ENCODE measurements around the gene IL6R. TPM values are rescaled to one million over a fixed set of nuclear protein-coding genes. Genes with fewer than 3 reads are reported as not detected.

The IL6R gene
- total RNA-seq, 1 experiment from 2014 or later: 0.24 TPM

- DNase-seq (ENCODE audit: low read depth): no peak
Observed at GRCh38 chr1:154425172-154425571, 20.0 kb downstream of the IL6R start.

- DNase-seq (ENCODE audit: low read depth): no peak
Observed at GRCh38 chr1:154427173-154428139, 22.3 kb downstream of the IL6R start.

GRCh38 chr1:154429118-154429517 lies 24.0 kb downstream of the IL6R start:
- no peak for DNase-seq (ENCODE audit: low read depth)

GRCh38 chr1:154429841-154430611 lies 24.9 kb downstream of the IL6R start:
- no peak for DNase-seq (ENCODE audit: low read depth)

GRCh38 chr1:154430903-154431302 lies 25.8 kb downstream of the IL6R start:
- DNase-seq (ENCODE audit: low read depth): no peak

- DNase-seq (ENCODE audit: low read depth): peak; percentile 90
Observed at GRCh38 chr1:154431586-154432373, 26.6 kb downstream of the IL6R start.

GRCh38 chr1:154433161-154433764 lies 28.1 kb downstream of the IL6R start:
- no peak for DNase-seq (ENCODE audit: low read depth)

GRCh38 chr1:154434346-154435085 lies 29.4 kb downstream of the IL6R start:
- DNase-seq (ENCODE audit: low read depth): no peak

- no peak for DNase-seq (ENCODE audit: low read depth)
Observed at GRCh38 chr1:154435599-154436200, 30.6 kb downstream of the IL6R start.

- no peak for DNase-seq (ENCODE audit: low read depth)
Observed at GRCh38 chr1:154436433-154436832, 31.3 kb downstream of the IL6R start.

- no peak for DNase-seq (ENCODE audit: low read depth)
Observed at GRCh38 chr1:154440036-154440804, 35.1 kb downstream of the IL6R start.

- DNase-seq (ENCODE audit: low read depth): no peak
Observed at GRCh38 chr1:154441241-154441888, 36.2 kb downstream of the IL6R start.

GRCh38 chr1:154442006-154442740 lies 37.0 kb downstream of the IL6R start:
- DNase-seq (ENCODE audit: low read depth): peak; percentile 22

- DNase-seq (ENCODE audit: low read depth): no peak
Observed at GRCh38 chr1:154443274-154444013, 38.3 kb downstream of the IL6R start.

GRCh38 chr1:154445040-154445472 lies 39.9 kb downstream of the IL6R start:
- peak; percentile 76 for DNase-seq (ENCODE audit: low read depth)

GRCh38 chr1:154446292-154446691 lies 41.1 kb downstream of the IL6R start:
- DNase-seq (ENCODE audit: low read depth): peak; percentile 31

- no peak for DNase-seq (ENCODE audit: low read depth)
Observed at GRCh38 chr1:154446789-154447188, 41.6 kb downstream of the IL6R start.
